ENCODE results near the gene LIPK.

DNA sequence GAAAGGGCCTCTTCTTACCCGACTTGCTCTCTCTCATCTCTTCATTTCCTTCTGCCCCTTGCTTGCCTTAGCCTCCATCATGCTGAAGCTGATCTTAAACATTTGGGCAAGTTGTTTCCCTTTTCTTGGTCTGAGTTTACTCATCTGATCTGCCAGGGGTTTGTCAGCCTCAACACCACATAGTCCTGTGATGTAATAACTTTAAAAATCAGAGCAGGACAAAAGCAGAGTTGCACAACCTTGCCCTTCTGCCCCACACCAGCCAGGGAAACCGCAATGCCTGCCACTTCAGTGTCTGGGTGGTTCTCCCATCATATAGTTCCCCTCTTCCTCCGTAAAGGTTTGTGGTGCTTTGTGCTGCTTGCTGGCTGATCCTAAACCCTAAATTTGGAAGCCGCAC, 86.6 kb downstream of the LIPK start:
- TF ChIP-seq TAF1 (IDR thresholded peaks at IDR 0.05; ENCODE audit: low read depth, low read length) (no peak), POLR2A (IDR thresholded peaks at IDR 0.05; ENCODE audit: low read depth, low read length) (no peak), POLR2AphosphoS5 (IDR thresholded peaks at IDR 0.05; ENCODE audit: low read depth, low read length) (no peak), SPI1 (IDR thresholded peaks at IDR 0.05; ENCODE audit: low read depth, low read length) (no peak), PAX5 (IDR thresholded peaks at IDR 0.05; ENCODE audit: insufficient read depth, low read length, severe bottlenecking) (no peak)
